Glutamatergic neuron (in vitro differentiated cells): ENCODE measurements around the gene HOXD12. TPM values are rescaled to one million over a fixed set of nuclear protein-coding genes. Genes with fewer than 3 reads are reported as not detected.

Source experiments
- DNase-seq: peaks from one replicate; pipeline ENCODE4 v3.0.0; 2022
- H3K27ac Mint-ChIP-seq: one replicate; pipeline ENCODE4 v1.8.0; 2020; ENCODE audit warnings: mild to moderate bottlenecking, mixed read lengths, inconsistent platforms; ENCODE audit not compliant: unreplicated experiment
- H3K27me3 Mint-ChIP-seq: one replicate; pipeline ENCODE4 v1.8.0; 2020; ENCODE audit warnings: mild to moderate bottlenecking, moderate library complexity, mixed read lengths, inconsistent platforms; ENCODE audit not compliant: unreplicated experiment
- H3K36me3 Mint-ChIP-seq: one replicate; pipeline ENCODE4 v1.8.0; 2020; ENCODE audit warnings: mild to moderate bottlenecking, mixed read lengths, inconsistent platforms; ENCODE audit not compliant: unreplicated experiment
- H3K4me1 Mint-ChIP-seq: one replicate; pipeline ENCODE4 v1.8.0; 2020; ENCODE audit warnings: mild to moderate bottlenecking, low read depth, mixed read lengths, inconsistent platforms; ENCODE audit not compliant: unreplicated experiment
- H3K4me3 Mint-ChIP-seq: one replicate; pipeline ENCODE4 v1.8.0; 2020; ENCODE audit warnings: mild to moderate bottlenecking, mixed read lengths, inconsistent platforms; ENCODE audit not compliant: unreplicated experiment
- H3K9me3 Mint-ChIP-seq: one replicate; pipeline ENCODE4 v1.8.0; 2020; ENCODE audit warnings: mild to moderate bottlenecking, moderate library complexity, mixed read lengths, inconsistent platforms; ENCODE audit not compliant: unreplicated experiment
- CTCF ChIP-seq: fragments of 200-600 bp; sonication (generic); IDR thresholded peaks from one replicate; pipeline ENCODE4 v1.5.0; 2021; ENCODE audit not compliant: partially characterized antibody, unreplicated experiment
- total RNA-seq: library from RNA; stranded (reverse); fragmentation: NEBNext Ultra II Directional; extraction: Animal tissue kit (Norgen Biotek cat#: 25700); gene quantifications from one replicate; pipeline ENCODE4 v1.2.1, GENCODE V29; 2021; ENCODE audit not compliant: unreplicated experiment

The HOXD12 gene
- total RNA-seq, 1 donor from 2014 or later, result not detected

GRCh38 chr2:176111846-176112374 lies 12.3 kb downstream of the HOXD12 start:
- H3K27me3 Mint-ChIP-seq, result peaks cover 44% of the 10 kb centered on the region

GRCh38 chr2:176112375-176113302 lies 13.0 kb downstream of the HOXD12 start:
- H3K36me3 Mint-ChIP-seq, result peaks cover 11% of the 10 kb centered on the region
- H3K27ac Mint-ChIP-seq, result no peak overlapping the region
- no peaks in the 10 kb centered on the region for H3K4me1 Mint-ChIP-seq
- peaks cover 45% of the 10 kb centered on the region for H3K27me3 Mint-ChIP-seq
- H3K9me3 Mint-ChIP-seq, result peaks cover 8% of the 10 kb centered on the region
- H3K4me3 Mint-ChIP-seq, result no peak overlapping the region
- no peak for TF ChIP-seq CTCF
- DNase-seq, result no peak

More at GRCh38 chr2:176111846-176112374, 12.3 kb downstream of the HOXD12 start:
- DNase-seq, result no peak
- H3K9me3 Mint-ChIP-seq, result peaks cover 6% of the 10 kb centered on the region
- TF ChIP-seq CTCF, result no peak
- no peak overlapping the region for H3K27ac Mint-ChIP-seq
- no peak overlapping the region for H3K4me3 Mint-ChIP-seq
- peaks cover 7% of the 10 kb centered on the region for H3K36me3 Mint-ChIP-seq
- H3K4me1 Mint-ChIP-seq, result no peaks in the 10 kb centered on the region

GRCh38 chr2:176114120-176114929 lies 14.7 kb downstream of the HOXD12 start:
- peaks cover 45% of the 10 kb centered on the region for H3K27me3 Mint-ChIP-seq

GRCh38 chr2:176114930-176115625 lies 15.5 kb downstream of the HOXD12 start:
- H3K9me3 Mint-ChIP-seq, result peaks cover 6% of the 10 kb centered on the region
- no peak overlapping the region for H3K4me3 Mint-ChIP-seq
- H3K27ac Mint-ChIP-seq, result no peak overlapping the region
- TF ChIP-seq CTCF, result no peak
- peaks cover 44% of the 10 kb centered on the region for H3K27me3 Mint-ChIP-seq
- no peak for DNase-seq
- peaks cover 11% of the 10 kb centered on the region for H3K36me3 Mint-ChIP-seq
- no peaks in the 10 kb centered on the region for H3K4me1 Mint-ChIP-seq

More at GRCh38 chr2:176114120-176114929, 14.7 kb downstream of the HOXD12 start:
- peaks cover 11% of the 10 kb centered on the region for H3K36me3 Mint-ChIP-seq
- no peak overlapping the region for H3K27ac Mint-ChIP-seq
- H3K4me1 Mint-ChIP-seq, result no peaks in the 10 kb centered on the region
- H3K9me3 Mint-ChIP-seq, result peaks cover 6% of the 10 kb centered on the region
- TF ChIP-seq CTCF, result no peak
- DNase-seq, result no peak
- no peak overlapping the region for H3K4me3 Mint-ChIP-seq
